Measurements from ENCODE around the gene NUMB. TPM values are rescaled to one million over a fixed set of nuclear protein-coding genes. Genes with fewer than 3 reads are reported as not detected.

NUMB gene
- total RNA-seq, 4 donors from 2014 or later: 43.1 to 83.4 (median 50.2) TPM

DNA sequence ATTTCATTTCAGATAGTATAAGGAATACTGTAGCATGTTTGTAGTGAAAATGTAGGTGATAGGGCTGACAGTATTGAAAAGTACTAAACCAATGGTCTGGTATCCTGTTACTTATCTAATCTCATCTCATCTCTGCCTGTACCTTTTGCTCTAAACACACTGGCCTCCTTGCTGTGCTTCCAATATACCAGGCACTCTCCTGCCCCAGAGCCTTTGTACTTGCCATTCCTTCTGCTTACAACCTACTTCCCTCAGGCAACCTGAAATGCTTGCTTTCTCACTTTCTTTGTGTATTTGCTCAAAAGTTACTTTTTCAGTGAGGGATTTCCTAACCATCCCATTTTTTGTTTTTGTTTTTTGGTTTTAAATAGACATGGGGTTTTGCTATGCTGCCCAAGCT is 119.1 kb downstream of the NUMB start:
- H3K9me3 ChIP-seq: no peaks in the 10 kb centered on the region
- H3K36me3 ChIP-seq: no peaks in the 10 kb centered on the region
- no peak overlapping the region for H3K27ac ChIP-seq
- H3K27me3 ChIP-seq: no peaks in the 10 kb centered on the region
- H3K4me1 ChIP-seq: peaks cover 5% of the 10 kb centered on the region
- no peak overlapping the region for H3K4me3 ChIP-seq
- TF ChIP-seq POLR2AphosphoS5 (IDR thresholded peaks at IDR 0.05) (no peak), EP300 (IDR thresholded peaks at IDR 0.05) (no peak), POLR2A (IDR thresholded peaks at IDR 0.05) (no peak)
- no peak for DNase-seq (ENCODE audit: low spot score in 2 of 2)

DNA sequence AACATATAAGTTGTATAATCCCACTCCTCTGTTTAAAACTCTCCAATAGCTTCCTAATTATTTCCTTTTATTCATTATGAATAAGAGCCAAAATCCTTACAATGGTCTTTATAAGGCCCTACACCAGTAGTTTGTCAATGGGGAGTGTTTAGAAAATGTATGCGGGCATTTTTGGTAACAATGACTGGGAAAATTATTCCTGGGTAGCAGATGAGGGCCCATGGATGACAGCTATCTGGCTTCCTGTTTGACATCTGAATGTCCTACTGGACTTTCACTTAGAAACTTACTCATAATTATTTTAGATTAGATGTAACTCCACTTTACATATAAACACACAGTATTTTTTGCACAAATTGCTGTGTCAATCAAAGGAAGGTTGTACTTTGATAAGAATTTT is 119.8 kb downstream of the NUMB start:
- Histone ChIP-seq H3K9me3 (no peaks in the 10 kb centered on the region), H3K4me1 (peaks cover 5% of the 10 kb centered on the region), H3K4me3 (no peak overlapping the region), H3K27me3 (no peaks in the 10 kb centered on the region), H3K36me3 (no peaks in the 10 kb centered on the region), H3K27ac (no peak overlapping the region)
- DNase-seq (ENCODE audit: low spot score in 2 of 2): no peak
- no peak for TF ChIP-seq EP300 (IDR thresholded peaks at IDR 0.05)
- no peak for TF ChIP-seq POLR2A (IDR thresholded peaks at IDR 0.05)
- no peak for TF ChIP-seq POLR2AphosphoS5 (IDR thresholded peaks at IDR 0.05)
- TF ChIP-seq, protein P1, sequence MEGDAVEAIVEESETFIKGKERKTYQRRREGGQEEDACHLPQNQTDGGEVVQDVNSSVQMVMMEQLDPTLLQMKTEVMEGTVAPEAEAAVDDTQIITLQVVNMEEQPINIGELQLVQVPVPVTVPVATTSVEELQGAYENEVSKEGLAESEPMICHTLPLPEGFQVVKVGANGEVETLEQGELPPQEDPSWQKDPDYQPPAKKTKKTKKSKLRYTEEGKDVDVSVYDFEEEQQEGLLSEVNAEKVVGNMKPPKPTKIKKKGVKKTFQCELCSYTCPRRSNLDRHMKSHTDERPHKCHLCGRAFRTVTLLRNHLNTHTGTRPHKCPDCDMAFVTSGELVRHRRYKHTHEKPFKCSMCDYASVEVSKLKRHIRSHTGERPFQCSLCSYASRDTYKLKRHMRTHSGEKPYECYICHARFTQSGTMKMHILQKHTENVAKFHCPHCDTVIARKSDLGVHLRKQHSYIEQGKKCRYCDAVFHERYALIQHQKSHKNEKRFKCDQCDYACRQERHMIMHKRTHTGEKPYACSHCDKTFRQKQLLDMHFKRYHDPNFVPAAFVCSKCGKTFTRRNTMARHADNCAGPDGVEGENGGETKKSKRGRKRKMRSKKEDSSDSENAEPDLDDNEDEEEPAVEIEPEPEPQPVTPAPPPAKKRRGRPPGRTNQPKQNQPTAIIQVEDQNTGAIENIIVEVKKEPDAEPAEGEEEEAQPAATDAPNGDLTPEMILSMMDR (IDR thresholded peaks at IDR 0.05): no peak
- 96% methylated on average over 1 of the region's 1 CpG for WGBS

DNA sequence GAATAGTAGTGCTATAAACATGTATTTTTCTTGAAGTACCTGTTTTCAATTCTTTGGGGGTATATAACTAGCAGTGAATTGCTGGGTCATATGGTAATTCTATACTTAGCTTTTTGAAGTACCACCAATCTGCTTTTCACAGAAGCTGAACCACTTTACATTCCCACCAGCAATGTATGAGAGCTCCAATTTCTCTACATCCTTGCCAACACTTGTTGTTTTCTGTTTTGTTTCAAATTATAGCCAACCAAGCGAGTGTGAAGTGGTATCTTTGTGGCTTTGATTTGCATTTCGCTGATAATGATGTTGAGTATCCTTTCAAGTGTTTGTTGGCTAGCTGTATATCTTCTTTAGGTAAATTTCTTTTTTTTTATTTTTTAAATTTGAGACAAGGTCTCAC is 125.3 kb downstream of the NUMB start:
- Histone ChIP-seq H3K36me3 (no peaks in the 10 kb centered on the region), H3K27ac (no peak overlapping the region), H3K27me3 (no peaks in the 10 kb centered on the region), H3K4me3 (no peak overlapping the region), H3K4me1 (peaks cover 5% of the 10 kb centered on the region), H3K9me3 (no peaks in the 10 kb centered on the region)
- 96% methylated on average over 2 of the region's 2 CpGs for WGBS
- TF ChIP-seq POLR2A (IDR thresholded peaks at IDR 0.05) (no peak), POLR2AphosphoS5 (IDR thresholded peaks at IDR 0.05) (no peak), EP300 (IDR thresholded peaks at IDR 0.05) (no peak)
- TF ChIP-seq, protein P1 (IDR thresholded peaks at IDR 0.05): no peak
- no peak for DNase-seq (ENCODE audit: low spot score in 2 of 2)

DNA sequence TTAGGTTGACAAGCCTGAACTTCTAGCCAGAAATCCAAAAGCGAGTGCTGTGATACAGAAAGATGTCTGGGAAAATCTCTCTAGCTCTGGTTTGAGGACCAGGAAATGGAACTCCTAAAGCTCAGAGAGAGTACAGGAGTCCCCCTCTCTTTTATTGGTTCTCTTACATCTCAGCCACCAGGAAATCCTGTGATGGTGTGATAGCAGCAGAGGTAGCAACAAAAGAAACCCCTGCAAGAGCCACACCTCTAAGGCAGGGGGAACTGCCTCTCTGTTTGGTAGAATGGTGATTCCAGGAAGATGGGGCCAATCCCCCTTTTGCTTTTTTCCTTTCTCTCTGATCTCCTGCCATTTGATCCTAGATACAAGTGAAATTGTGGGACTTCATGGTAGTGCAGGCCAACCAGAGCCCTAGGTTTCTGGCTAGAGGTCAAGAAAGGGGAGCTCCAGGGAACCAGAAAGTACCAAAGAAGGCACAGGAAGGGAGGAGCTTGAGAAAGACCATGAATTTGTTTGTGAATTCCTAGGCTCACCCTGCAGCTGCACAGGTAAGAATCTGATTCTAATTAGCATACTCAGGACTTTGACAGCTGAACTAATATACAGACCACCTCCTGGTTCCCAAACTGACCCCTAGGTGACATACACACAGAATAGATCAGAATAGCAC is 132.6 kb downstream of the NUMB start:
- Histone ChIP-seq H3K27ac (no peak overlapping the region), H3K9me3 (no peaks in the 10 kb centered on the region), H3K4me3 (no peak overlapping the region), H3K4me1 (no peaks in the 10 kb centered on the region), H3K27me3 (no peaks in the 10 kb centered on the region), H3K36me3 (no peaks in the 10 kb centered on the region)
- TF ChIP-seq POLR2A (IDR thresholded peaks at IDR 0.05) (no peak), POLR2AphosphoS5 (IDR thresholded peaks at IDR 0.05) (no peak), EP300 (IDR thresholded peaks at IDR 0.05) (no peak)
- TF ChIP-seq, protein P1 (IDR thresholded peaks at IDR 0.05): no peak
- WGBS: 100% methylated on average over 1 of the region's 1 CpG
- no peak for DNase-seq (ENCODE audit: low spot score in 2 of 2)

DNA sequence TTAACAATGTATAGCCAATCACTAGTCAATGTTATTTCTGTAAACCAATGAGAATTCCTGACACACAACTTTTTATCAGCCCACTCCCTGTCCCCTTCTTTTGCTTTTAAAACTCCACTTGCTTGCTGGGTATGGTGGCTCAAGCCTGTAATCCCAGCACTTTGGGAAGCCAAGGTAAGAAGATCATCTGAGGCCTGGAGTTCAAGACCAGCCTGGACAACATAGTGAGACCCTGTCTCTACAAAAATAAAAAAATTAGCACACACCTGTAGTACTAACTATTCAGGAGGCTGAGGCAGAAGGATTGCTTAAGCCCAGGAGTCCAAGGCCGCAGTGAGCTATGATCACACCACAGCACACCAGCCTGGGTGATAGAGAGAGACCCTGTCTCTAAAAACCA is 133.3 kb downstream of the NUMB start:
- Histone ChIP-seq H3K27me3 (no peaks in the 10 kb centered on the region), H3K9me3 (no peaks in the 10 kb centered on the region), H3K27ac (no peak overlapping the region), H3K4me3 (no peak overlapping the region), H3K36me3 (peaks cover under 1% of the 10 kb centered on the region), H3K4me1 (no peaks in the 10 kb centered on the region)
- no peak for DNase-seq (ENCODE audit: low spot score in 2 of 2)
- TF ChIP-seq EP300 (IDR thresholded peaks at IDR 0.05): no peak
- TF ChIP-seq, protein P1 (IDR thresholded peaks at IDR 0.05): no peak
- TF ChIP-seq POLR2A (IDR thresholded peaks at IDR 0.05): no peak
- no peak for TF ChIP-seq POLR2AphosphoS5 (IDR thresholded peaks at IDR 0.05)
- WGBS: 97% methylated on average over 1 of the region's 1 CpG

DNA sequence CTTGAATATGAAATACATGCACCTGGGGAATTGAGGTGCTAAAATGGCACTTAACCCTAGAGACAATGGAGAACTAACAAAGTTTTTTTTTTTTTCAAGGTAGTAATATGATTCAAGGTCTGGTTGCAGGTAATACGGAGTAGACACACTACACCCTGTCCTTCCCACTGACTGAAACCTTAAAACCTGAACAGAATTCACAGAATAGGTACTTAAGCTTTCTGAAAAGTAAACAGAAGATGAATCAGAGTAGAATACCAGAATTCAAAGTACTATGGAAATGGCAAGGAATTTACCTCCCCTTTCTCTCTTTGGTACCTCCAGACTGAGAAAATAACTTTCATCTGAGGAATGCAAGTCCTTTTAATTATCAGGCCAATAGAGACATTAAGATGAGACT is 133.8 kb downstream of the NUMB start:
- H3K9me3 ChIP-seq: no peaks in the 10 kb centered on the region
- no peak overlapping the region for H3K4me3 ChIP-seq
- H3K27me3 ChIP-seq: no peaks in the 10 kb centered on the region
- no peak overlapping the region for H3K27ac ChIP-seq
- 97% methylated on average over 1 of the region's 1 CpG for WGBS
- no peaks in the 10 kb centered on the region for H3K4me1 ChIP-seq
- peaks cover 5% of the 10 kb centered on the region for H3K36me3 ChIP-seq
- TF ChIP-seq POLR2A (IDR thresholded peaks at IDR 0.05) (no peak), EP300 (IDR thresholded peaks at IDR 0.05) (no peak), POLR2AphosphoS5 (IDR thresholded peaks at IDR 0.05) (no peak)
- TF ChIP-seq, protein P1 (IDR thresholded peaks at IDR 0.05): no peak
- no peak for DNase-seq (ENCODE audit: low spot score in 2 of 2)

Data from suprapubic skin (tissue), 4 donors.